Upper lobe of left lung (tissue), 4 donors: ENCODE measurements around the gene PPP1R13L.

Experiments used
- EP300 ChIP-seq, 4 donors: sonication (generic); formaldehyde crosslinking; IDR thresholded peaks; one replicate each; pipeline ENCODE4 v1.5.1; 2017; ENCODE audit warnings: antibody characterized with exemption in 4 of 4, control low read depth in 2 of 4
- POLR2A ChIP-seq, 4 donors: fragments of 450-650 bp; IDR thresholded peaks; one replicate each; pipeline ENCODE4 v1.5.1; 2016 to 2017; ENCODE audit warnings: antibody characterized with exemption in 4 of 4, mild to moderate bottlenecking in 2 of 4
- TF ChIP-seq, protein P1 (sequence below), 6 experiments: fragments of 450-650 bp in 4 of 6; fragments of 200-600 bp in 2 of 6; sonication (generic) in 2 of 6; IDR thresholded peaks; one replicate each; pipeline ENCODE4 v1.5.1; 2016 to 2019; ENCODE audit warnings: antibody characterized with exemption in 6 of 6

DNA sequence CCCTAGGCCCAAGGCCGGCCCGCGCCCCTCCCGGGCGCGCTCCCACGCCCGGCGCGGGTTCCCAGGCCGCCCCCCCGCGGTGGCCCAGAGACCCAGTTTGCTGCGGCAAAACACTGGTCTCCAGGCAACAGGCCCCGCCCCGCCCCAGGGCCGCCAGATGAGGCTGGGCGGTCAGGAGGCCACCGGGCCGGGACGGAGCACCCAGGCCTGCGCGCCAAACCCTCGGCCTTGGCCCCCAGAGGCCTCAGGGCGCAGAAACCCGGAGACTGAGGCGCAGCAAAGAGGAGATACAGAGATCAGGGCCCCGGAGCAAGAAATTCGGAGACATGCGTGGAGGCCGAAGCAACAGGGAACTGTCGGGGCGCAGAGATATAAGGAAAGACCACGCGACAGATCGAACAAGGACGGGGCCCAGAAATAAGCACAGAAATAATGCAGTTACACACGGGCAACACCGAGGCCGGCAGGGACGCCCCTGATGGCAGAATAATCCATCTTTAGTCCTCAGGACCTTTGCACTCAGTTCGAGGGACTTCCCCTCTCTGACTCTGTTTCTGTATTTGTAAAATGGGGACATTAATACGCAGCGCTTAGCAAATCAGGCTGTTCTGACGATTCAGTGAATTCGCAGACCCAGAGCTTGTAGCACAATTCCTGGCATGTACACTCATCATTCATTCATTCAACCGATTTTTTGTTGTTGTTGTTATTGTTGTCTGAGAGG lies 39.6 kb upstream of the PPP1R13L start:
- TF ChIP-seq, protein P1, sequence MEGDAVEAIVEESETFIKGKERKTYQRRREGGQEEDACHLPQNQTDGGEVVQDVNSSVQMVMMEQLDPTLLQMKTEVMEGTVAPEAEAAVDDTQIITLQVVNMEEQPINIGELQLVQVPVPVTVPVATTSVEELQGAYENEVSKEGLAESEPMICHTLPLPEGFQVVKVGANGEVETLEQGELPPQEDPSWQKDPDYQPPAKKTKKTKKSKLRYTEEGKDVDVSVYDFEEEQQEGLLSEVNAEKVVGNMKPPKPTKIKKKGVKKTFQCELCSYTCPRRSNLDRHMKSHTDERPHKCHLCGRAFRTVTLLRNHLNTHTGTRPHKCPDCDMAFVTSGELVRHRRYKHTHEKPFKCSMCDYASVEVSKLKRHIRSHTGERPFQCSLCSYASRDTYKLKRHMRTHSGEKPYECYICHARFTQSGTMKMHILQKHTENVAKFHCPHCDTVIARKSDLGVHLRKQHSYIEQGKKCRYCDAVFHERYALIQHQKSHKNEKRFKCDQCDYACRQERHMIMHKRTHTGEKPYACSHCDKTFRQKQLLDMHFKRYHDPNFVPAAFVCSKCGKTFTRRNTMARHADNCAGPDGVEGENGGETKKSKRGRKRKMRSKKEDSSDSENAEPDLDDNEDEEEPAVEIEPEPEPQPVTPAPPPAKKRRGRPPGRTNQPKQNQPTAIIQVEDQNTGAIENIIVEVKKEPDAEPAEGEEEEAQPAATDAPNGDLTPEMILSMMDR (IDR thresholded peaks at IDR 0.05) = peak in 2 of 6 experiments; percentile 14 to 15
- TF ChIP-seq POLR2A (IDR thresholded peaks at IDR 0.05) = peak in 2 of 4 donors; percentile 61 to 66
- TF ChIP-seq EP300 (IDR thresholded peaks at IDR 0.05) = peak in 3 of 4 donors; percentile 18 to 55 (median 30)
